GM18505 (cell line): ENCODE measurements around the gene BRD9.
A peak's percentile ranks its signal among the peaks of the same experiment; 100 is the strongest.

ENCODE experiments used
- ATAC-seq: cut with Tn5 transposase; IDR thresholded peaks from one replicate; pipeline ENCODE4 v1.9.1; 2021; ENCODE audit not compliant: unreplicated experiment
- POLR2A ChIP-seq: IDR thresholded peaks from 4 replicates; pipeline ENCODE4 v1.6.1; 2011; ENCODE audit warnings: borderline replicate concordance; ENCODE audit not compliant: insufficient read depth, insufficient read length; ENCODE audit errors: extremely low read depth

BRD9 gene

DNA sequence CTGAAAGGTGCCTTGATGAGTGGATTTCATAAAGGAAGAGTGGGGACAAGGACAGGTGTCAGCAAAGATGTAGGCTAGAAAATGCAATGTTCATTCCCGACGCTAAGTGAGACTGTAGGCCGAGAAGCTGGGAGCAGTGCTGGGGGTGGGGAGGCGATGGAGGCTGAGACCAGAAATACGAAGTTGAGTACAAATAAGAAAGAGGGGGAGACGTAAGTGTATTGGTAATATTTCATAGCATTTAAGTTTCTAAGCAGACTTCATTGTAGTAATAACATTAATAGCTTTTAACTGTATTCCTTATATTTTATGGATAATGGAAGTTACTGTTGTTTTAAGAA is 11.1 kb upstream of the BRD9 start:
- ATAC-seq = no peak
- no peak for TF ChIP-seq POLR2A

DNA sequence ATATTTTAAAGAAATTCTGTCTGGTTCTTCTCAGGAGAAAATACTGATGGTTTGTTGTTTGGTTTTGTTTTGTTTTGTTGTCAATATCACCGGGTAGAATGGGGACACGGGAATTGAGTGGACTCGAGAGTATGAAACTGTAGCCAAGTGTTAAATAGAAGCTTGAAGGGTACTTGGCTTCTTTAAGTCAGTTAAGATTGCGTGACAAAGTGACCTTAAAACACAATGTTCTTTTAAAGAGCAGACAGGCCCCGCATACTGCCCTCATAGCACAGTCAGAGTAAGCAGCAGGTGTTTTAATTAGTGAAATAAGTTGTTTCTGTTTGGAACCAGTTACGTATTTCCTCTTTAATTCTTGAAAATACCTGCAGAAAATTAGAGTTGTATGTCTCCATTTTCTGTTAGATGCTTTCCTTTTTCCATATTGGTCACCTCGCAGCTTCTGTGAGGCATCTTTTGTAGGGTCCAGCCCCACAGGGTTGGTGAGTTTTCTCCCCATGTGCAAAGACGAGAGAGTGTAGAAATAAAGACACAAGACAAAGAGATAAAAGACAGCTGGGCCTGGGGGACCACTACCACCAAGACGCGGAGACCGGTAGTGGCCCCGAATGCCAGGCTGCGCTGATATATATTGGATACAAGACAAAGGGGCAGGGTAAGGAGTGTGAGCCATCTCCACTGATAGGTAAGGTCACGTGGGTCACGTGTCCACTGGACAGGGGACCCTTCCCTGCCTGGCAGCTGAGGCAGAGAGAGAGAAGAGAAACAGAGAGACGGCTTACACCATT is 9.7 kb upstream of the BRD9 start:
- ATAC-seq = no peak
- no peak for TF ChIP-seq POLR2A

DNA sequence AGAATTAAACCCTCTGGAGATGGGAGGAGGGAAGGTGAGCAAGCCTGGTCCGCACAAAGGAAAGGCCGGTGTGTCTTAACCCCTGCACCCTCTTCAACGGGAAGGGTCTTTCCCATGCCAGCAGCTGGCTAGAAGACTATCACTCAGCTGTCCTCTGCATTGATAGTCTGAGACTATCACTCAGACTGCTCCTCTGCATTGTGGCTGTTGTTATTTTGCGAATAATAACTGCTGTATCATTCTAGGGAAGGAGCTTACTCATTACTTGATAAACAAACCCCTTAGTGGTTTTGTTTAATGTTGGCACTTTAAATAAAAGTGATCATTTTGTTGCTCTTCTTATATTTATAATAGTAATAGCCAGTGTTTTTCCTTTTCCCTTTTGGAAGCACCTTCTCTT is 8.2 kb upstream of the BRD9 start:
- TF ChIP-seq POLR2A = no peak
- no peak for ATAC-seq

DNA sequence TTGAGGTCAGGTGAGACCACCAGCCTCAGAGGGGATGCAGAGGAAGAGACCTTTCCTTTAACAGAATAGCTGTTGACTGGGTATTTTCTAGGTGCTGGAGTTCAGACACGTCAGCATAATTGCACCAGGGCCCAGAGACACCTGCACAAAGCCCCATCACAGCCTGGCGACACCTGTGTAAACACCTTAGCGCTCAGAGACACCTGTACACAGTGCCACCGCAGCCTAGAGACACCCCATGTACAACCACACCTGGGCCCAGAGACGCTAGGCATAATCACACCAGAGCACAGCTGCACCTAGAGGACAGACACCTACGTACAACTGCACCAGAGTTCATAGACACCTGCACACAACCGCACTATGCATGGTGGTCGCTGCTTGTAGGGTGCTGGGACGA is 1.1 kb upstream of the BRD9 start:
- no peak for TF ChIP-seq POLR2A
- ATAC-seq = no peak

DNA sequence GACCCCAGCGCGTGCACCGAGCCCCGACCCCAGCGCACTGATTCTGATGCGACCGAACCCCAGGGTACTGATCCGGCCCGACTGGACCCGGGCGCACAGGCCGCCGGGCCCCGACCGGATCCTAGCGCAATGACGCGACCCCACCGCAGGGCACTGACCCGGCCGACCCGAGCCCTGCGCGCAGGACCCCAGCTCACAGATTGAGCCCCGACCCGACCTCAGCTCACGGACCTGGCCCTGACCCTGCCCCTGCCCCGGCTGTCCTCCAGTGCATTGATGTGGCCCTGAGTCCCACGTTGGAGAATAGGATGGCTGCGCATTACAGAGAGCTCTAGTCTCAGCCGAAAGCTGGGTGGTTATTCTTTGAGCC is 521 bp upstream of the BRD9 start:
- peak; percentile 13 for ATAC-seq
- no peak for TF ChIP-seq POLR2A

DNA sequence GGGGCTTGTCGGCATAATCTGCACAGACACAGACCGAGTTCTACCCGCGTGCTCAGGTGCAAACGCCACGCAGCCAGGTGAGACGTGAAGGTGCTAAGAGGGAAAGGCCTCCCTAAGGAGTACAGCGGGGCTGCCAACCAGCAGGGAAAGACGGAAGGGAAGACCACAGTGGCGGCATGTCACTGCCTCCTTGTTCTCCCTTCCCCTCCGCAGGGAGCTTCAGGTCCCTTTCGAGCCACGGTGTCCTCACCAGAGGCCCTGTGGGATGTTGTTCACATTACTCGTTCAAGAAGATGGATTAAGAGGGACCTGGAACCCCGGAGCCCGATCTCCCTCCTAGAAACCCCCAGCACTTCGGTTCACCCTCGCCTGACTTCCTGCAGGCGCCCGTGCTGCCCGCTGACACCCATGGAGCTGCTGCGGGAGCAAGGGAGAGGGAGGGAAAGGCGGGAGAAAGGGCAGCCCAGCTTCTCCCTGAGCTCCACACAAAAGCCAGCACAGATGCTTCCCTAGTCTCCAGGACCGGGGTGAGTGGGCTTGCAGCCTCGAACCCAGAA is 686 bp downstream of the BRD9 start:
- no peak for TF ChIP-seq POLR2A
- ATAC-seq = peak; percentile 20

DNA sequence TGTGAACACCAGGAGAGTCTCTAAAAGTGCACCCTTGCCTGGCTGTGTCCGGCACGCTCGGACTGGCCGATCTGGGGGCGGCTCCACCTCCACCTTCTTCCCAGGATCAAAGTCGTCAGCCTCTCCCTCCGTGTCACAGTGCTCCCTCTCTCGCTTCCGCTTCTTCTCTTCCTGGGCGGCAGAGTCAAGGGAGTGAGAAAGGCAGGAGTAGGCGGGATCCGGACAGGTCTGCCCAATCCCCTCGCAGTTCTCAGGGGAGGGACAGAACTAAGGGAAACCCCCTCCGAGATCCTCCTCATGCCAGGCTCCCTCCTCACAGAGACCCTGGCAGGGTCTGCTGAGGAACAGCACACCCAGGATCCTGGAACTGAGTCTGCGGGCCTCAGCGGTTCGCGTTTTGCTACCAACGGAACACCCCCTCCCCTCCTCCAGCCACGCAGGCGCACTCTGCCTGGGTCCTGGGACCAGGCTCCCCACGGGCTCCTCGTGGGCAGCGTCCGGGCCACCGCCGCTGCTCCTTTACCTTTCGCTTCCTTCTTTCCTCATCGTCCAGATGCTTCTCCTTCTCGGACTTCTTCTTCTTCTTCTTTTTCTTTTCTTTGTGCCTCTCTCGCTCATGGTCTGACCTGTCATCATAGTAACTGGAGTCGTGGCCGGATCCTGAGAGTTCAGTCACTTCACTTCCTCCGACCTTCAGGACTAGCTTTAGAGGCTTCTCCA is 1.3 kb downstream of the BRD9 start:
- no peak for TF ChIP-seq POLR2A
- ATAC-seq = no peak

DNA sequence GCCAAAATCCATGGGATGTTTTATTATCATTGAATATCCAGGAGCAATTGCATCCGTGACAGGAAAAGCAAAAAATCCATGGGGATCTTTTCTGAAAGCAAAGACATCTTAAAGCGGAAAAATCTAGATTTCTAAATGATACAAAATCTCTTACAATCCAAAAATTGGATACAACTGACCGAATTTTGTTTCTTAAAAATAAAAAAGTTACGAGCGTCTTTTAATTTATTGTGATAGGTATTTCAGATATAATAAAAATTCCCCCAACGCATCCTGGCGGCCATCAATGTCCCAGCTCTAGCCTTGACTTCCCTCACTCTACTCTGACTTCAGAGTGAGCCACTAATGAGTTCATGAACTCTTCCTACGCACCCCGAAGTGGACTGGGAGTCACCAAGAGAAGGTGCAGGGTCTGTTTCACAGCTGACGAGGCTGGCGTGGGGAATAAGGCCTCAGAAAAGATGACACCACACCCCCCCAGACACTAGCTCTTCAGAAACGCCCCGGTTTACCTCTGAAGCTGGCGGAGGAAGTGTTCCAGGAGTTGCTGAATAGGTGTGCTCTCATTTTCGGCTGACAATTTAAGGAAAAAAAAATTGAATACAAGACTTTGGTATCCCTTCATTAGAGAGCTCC is 3.4 kb downstream of the BRD9 start:
- ATAC-seq = no peak
- TF ChIP-seq POLR2A = no peak

DNA sequence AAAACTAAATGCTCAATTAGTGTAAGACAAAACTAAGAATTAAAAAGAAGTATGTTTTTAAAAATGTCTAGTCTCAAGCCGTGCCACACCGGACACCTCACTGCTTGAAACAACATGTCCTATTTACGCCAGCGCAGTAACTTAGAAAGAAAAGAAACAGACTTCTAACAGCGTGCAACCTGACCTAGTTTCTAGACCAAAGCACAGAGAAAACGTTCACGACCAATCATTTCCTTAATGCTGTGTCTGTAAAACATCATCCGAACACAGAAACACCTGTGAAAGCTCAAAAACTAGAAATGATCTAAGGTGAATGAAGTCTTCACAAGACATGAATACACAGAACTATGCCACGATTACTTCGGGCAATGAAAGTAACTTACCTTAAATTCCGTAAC is 4.0 kb downstream of the BRD9 start:
- no peak for TF ChIP-seq POLR2A
- ATAC-seq = no peak

DNA sequence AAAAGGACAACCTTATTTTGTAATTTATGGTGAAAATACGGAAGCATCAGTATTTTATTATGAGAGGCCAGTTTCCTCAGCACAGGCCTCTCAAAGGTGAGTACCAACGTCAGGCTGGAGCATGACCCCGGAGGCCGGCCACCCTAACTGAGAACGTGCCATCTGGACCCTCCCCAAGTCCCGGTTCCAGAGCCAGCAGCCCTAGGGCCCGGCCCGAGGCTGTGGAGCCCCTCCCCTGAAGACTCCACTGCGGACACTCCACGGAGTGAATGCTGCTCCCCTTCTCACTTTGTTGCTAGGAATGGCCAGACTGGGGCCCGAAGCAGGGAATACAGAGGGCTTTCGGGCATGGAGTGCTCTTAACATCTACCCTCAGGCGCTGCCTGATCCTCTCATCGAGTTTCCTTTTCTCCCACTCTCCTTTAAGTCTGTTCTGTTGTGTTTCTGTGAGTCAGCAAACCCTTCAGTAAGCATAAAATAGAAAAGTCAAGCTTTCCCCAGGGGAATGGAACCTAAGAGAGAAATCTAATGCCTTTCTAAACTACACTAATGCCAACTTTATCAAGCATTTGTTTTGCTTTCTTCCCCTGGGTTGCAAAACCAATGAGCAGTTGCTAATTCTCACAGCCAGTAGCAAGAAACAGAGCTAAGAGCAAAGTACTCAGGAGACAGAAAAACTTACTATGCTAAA is 4.5 kb downstream of the BRD9 start:
- no peak for ATAC-seq
- TF ChIP-seq POLR2A = no peak

DNA sequence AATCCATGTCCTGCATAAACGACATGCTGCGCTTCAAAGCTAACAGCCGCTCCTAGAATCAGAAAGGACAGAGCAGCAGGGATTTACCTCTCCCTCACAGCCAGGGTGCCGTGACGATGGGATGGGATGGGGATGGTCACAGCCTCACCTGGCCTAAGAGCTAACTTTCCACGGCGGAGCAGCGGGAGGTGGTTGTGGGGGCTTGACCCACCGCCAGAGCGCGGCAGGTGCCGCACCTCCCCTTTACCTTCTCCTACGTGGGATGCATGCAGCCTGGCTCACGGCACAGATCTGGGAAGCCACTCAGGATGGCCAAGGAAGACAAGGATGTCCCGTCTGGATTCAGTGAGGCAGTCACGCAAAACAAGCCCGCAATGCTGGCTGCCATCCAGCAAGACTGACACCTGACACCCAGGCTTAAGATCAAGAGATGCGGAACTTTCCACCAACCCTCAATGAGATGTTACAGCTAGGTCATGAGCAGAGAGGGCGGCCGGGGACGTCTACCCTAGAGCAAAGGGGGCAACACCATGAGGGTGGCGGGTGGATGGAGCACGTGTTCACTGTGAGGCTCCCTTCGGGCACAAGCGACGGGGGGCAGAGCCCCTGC is 5.8 kb downstream of the BRD9 start:
- no peak for TF ChIP-seq POLR2A
- no peak for ATAC-seq

DNA sequence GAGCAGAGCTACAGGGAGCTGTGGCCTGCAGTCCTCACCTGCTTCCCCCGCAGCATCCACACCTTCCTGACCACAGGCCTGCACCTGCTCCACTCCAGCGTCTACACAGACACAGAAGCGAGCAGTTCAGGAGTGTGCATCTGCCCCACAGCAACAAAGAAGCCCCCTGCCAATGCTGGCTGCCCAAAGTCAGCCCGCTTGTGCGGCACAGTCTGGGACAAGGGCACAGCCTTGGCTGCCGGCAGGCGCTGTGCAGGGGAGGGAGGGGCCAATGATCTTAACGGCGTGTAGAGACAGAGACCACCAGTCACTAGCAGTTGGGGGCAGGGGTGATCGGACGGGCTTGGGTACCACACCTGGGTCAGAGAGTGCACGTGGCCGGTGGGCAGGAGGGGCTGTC is 6.6 kb downstream of the BRD9 start:
- no peak for ATAC-seq
- TF ChIP-seq POLR2A = no peak

DNA sequence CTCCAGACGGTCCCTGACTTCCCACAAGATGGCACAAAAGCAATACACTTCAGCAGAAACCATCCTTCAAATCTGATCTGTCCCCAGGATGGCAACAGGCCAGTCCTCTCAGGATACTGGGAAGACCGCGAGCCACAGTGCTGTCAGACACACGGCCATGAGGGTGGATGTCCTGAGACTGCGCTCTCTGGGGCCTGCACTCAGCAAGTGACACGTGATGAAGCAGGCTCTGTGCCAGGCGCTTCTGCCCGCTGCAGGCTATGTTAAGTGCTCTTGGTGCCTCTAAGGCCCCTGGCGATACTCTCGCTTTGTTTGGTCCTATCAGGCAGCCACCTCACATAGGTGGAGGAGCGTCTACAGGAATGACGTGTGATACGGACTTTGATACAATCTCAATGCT is 7.1 kb downstream of the BRD9 start:
- TF ChIP-seq POLR2A = no peak

More for the DNA sequence above, 7.1 kb downstream of the BRD9 start:
- no peak for ATAC-seq
